MCF 10A (cell line): Measurements from ENCODE around the gene FBXW7. TPM values are rescaled to one million over a fixed set of nuclear protein-coding genes. Genes with fewer than 3 reads are reported as not detected.

ENCODE experiments used
- BruUV-seq: library from RNA; stranded (reverse); fragments of 400-500 nt; replicated peaks from 2 replicates; lab custom pipeline; 2021; lab: Mats Ljungman, UMichigan
- CTCF ChIA-PET: fragments of 300-600 bp; sonication (Branson Sonifier 250); formaldehyde crosslinking; extraction: SDS; loops from one replicate; lab custom pipeline; 2021; ENCODE audit warnings: antibody characterized with exemption, inconsistent platforms; lab: Yijun Ruan, JAX
- POLR2A ChIA-PET: fragments of 300-600, 350-650 bp; sonication (Branson Sonifier 250); formaldehyde crosslinking; extraction: SDS; loops from one replicate; lab custom pipeline; 2020; ENCODE audit warnings: antibody characterized with exemption, inconsistent platforms; lab: Yijun Ruan, JAX
- DNase-seq: peaks from one replicate; pipeline ENCODE4 v3.0.0-alpha.2; 2018; ENCODE audit not compliant: unreplicated experiment
- H3K27ac Mint-ChIP-seq: one replicate; pipeline ENCODE4 v1.8.0; 2022; ENCODE audit warnings: mild to moderate bottlenecking, low read depth, mixed read lengths; ENCODE audit not compliant: unreplicated experiment
- H3K27me3 Mint-ChIP-seq: one replicate; pipeline ENCODE4 v1.8.0; 2022; ENCODE audit warnings: mixed read lengths; ENCODE audit not compliant: insufficient read depth, unreplicated experiment
- H3K36me3 Mint-ChIP-seq: one replicate; pipeline ENCODE4 v1.8.0; 2022; ENCODE audit warnings: mild to moderate bottlenecking, moderate library complexity, mixed read lengths; ENCODE audit not compliant: insufficient read depth, unreplicated experiment
- H3K4me1 Mint-ChIP-seq: one replicate; pipeline ENCODE4 v1.8.0; 2022; ENCODE audit warnings: mixed read lengths; ENCODE audit not compliant: insufficient read depth, unreplicated experiment
- H3K4me3 Mint-ChIP-seq: one replicate; pipeline ENCODE4 v1.8.0; 2022; ENCODE audit warnings: mild to moderate bottlenecking, moderate library complexity, mixed read lengths; ENCODE audit not compliant: unreplicated experiment
- H3K9me3 Mint-ChIP-seq: one replicate; pipeline ENCODE4 v1.8.0; 2022; ENCODE audit warnings: mixed read lengths; ENCODE audit not compliant: unreplicated experiment
- intact Hi-C: fragments of 100-400 bp; cut with micrococcal nuclease; formaldehyde crosslinking; loops from 2 replicates; pipeline ENCODE4 v1.14.1; 2022
- total RNA-seq: library from RNA; stranded (reverse); gene quantifications from 2 replicates; pipeline ENCODE4 v1.2.3, GENCODE V29; 2022
- TF ChIP-seq, protein P1 (sequence below): fragments of 200-600 bp; IDR thresholded peaks from one replicate; pipeline ENCODE4 v1.8.0; 2022; ENCODE audit warnings: antibody characterized with exemption, mild to moderate bottlenecking; ENCODE audit not compliant: unreplicated experiment

The FBXW7 gene
- total RNA-seq, 1 experiment from 2014 or later = 40.2 TPM

DNA sequence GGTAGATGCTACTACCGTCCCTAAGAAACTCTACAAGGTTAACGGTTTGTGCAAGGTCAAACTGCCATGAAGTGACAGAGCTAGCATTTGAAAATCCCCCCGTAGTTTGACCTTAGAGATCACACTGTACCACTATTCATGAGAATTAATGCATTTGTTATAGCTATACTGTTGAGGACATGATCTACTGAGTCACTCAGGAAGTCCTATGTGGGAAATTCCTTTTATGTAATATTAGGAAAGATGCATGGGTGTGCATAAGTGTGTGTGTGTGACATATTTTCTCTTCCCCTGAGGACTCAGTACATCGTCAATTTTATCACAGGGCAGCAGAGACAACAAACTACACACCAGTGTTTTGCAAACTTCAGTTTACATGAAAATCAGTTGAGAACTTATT, 141.1 kb downstream of the FBXW7 start:
- ChIA-PET CTCF (interaction anchor here (0.6 to 0.9 kb wide), 3 partner anchors 13 to 1277 kb away, joined by 3 to 4 read pairs (median 3); no protein-coding TSS in a partner anchor), POLR2A (no interaction called here)
- no peaks in the 10 kb centered on the region for H3K9me3 Mint-ChIP-seq

DNA sequence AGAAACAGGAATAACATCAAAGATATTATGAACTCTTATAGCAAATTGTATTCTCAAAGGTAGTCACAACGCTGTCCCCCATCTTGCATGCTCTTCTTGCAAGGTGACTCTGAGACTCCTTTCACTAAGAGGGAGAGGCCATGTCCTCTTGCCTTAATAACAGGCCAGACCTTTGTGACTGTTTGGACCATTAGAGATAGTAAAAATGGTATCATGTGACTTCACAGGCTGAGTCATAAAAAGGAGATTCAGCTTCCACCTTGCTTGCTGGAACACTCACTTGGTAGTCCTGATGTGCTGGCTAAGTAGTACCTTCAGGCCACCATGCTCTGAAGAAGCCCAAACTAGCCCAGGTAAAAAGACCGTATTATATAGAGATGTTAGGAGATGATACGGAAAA, 143.8 kb downstream of the FBXW7 start:
- H3K36me3 Mint-ChIP-seq = no peaks in the 10 kb centered on the region
- POLR2A ChIA-PET = no interaction called here
- H3K27me3 Mint-ChIP-seq = no peaks in the 10 kb centered on the region
- H3K27ac Mint-ChIP-seq = no peak overlapping the region
- no TSS peak for BruUV-seq
- CTCF ChIA-PET = interaction anchor here (2.8 kb wide), 1 partner anchor 17 kb away, joined by 7 read pairs; no protein-coding TSS in a partner anchor
- DNase-seq = no peak
- no peaks in the 10 kb centered on the region for H3K9me3 Mint-ChIP-seq
- H3K4me3 Mint-ChIP-seq = no peak overlapping the region
- TF ChIP-seq, protein P1, sequence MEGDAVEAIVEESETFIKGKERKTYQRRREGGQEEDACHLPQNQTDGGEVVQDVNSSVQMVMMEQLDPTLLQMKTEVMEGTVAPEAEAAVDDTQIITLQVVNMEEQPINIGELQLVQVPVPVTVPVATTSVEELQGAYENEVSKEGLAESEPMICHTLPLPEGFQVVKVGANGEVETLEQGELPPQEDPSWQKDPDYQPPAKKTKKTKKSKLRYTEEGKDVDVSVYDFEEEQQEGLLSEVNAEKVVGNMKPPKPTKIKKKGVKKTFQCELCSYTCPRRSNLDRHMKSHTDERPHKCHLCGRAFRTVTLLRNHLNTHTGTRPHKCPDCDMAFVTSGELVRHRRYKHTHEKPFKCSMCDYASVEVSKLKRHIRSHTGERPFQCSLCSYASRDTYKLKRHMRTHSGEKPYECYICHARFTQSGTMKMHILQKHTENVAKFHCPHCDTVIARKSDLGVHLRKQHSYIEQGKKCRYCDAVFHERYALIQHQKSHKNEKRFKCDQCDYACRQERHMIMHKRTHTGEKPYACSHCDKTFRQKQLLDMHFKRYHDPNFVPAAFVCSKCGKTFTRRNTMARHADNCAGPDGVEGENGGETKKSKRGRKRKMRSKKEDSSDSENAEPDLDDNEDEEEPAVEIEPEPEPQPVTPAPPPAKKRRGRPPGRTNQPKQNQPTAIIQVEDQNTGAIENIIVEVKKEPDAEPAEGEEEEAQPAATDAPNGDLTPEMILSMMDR = no peak
- no peaks in the 10 kb centered on the region for H3K4me1 Mint-ChIP-seq
- intact Hi-C loops = no loop called here

More for the DNA sequence above, 141.1 kb downstream of the FBXW7 start:
- no peak overlapping the region for H3K4me3 Mint-ChIP-seq
- intact Hi-C loops = no loop called here
- no peak overlapping the region for H3K27ac Mint-ChIP-seq
- no peaks in the 10 kb centered on the region for H3K36me3 Mint-ChIP-seq
- BruUV-seq = no TSS peak
- DNase-seq = no peak
- TF ChIP-seq, protein P1 = no peak
- H3K27me3 Mint-ChIP-seq = no peaks in the 10 kb centered on the region
- no peaks in the 10 kb centered on the region for H3K4me1 Mint-ChIP-seq

DNA sequence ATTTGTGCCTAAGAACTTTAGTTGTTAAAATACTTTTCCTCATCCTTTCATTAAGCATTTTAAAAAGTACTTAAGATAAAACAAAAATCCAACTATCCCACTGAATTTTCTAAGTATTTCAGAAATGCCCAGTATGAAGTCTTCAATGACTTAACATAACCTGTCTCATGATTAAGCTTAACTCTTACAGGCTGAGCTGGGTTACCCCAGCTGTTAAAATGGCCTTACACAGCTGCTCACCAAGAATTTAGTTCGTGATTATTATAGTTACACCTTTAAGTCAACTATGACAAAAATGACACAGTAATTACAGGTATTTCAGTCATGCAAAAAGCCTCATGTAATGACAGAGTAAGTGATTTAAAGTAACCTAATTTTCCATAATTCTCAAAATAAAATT, 145.7 kb downstream of the FBXW7 start:
- no TSS peak for BruUV-seq
- Mint-ChIP-seq H3K36me3 (no peaks in the 10 kb centered on the region), H3K27ac (no peak overlapping the region), H3K27me3 (no peaks in the 10 kb centered on the region), H3K9me3 (no peaks in the 10 kb centered on the region), H3K4me3 (no peak overlapping the region), H3K4me1 (no peaks in the 10 kb centered on the region)
- CTCF ChIA-PET = interaction anchor here (0.7 to 0.8 kb wide), 4 partner anchors 11 to 660 kb away, joined by 3 to 5 read pairs (median 4); no protein-coding TSS in a partner anchor
- TF ChIP-seq, protein P1 = no peak
- POLR2A ChIA-PET = interaction anchor here (0.6 to 1.6 kb wide), 2 partner anchors 12 to 608 kb away, joined by 4 read pairs; no protein-coding TSS in a partner anchor
- intact Hi-C loops = no loop called here
- DNase-seq = no peak

DNA sequence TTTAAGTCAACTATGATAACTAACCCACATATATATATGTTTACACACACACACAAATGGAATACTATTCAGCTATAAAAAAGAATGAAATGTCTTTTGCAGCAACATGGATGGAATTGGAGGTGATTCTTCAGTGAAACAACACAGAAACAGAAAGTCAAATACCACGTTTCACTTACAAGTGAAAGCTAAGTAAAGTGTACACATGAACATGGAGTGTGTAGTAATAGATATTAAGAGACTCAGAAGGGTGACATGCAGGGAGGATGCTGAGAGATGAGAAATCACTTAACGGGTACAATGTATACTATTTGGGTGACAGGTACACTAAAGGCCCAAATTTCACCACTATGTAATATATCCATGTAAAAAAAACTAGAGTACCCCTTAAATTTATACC, 146.5 kb downstream of the FBXW7 start:
- Mint-ChIP-seq H3K27me3 (no peaks in the 10 kb centered on the region), H3K36me3 (no peaks in the 10 kb centered on the region), H3K4me1 (no peaks in the 10 kb centered on the region), H3K27ac (no peak overlapping the region), H3K9me3 (no peaks in the 10 kb centered on the region), H3K4me3 (no peak overlapping the region)
- intact Hi-C loops = loop anchor here (5.0 kb wide), 1 partner anchor 777 kb away; no protein-coding TSS in a partner anchor
- ChIA-PET CTCF (interaction anchor here (0.6 to 0.7 kb wide), 3 partner anchors 10 to 1218 kb away, joined by 3 to 5 read pairs (median 3); no protein-coding TSS in a partner anchor), POLR2A (interaction anchor here (1.6 kb wide), 1 partner anchor 12 kb away, joined by 4 read pairs; no protein-coding TSS in a partner anchor)
- no peak for DNase-seq
- BruUV-seq = no TSS peak
- TF ChIP-seq, protein P1 = no peak
